IgD-negative memory B cell (primary cell): ENCODE results near the gene MYO10. TPM values are rescaled to one million over a fixed set of nuclear protein-coding genes. Genes with fewer than 3 reads are reported as not detected.
"Not testable (repeated sequence)": the region's sequence is repeated elsewhere in the genome, so short reads cannot be mapped to it uniquely, and the experiment has no call there.

Experiments
- H3K27ac Mint-ChIP-seq, 3 donors: one replicate each; pipeline ENCODE4 v1.8.0; 2020 to 2022; ENCODE audit warnings: mild to moderate bottlenecking in 3 of 3, mixed read lengths in 3 of 3, moderate library complexity in 1 of 3
- H3K27me3 Mint-ChIP-seq: one replicate; pipeline ENCODE4 v1.8.0; 2021; ENCODE audit warnings: mixed read lengths
- H3K36me3 Mint-ChIP-seq: one replicate; pipeline ENCODE4 v1.8.0; 2020; ENCODE audit warnings: mild to moderate bottlenecking, mixed read lengths
- H3K4me1 Mint-ChIP-seq, 3 donors: one replicate each; pipeline ENCODE4 v1.8.0; 2020 to 2022; ENCODE audit warnings: mixed read lengths in 3 of 3, mild to moderate bottlenecking in 1 of 3
- H3K4me3 Mint-ChIP-seq, 4 donors: one replicate each; pipeline ENCODE4 v1.8.0; 2020 to 2022; ENCODE audit warnings: mild to moderate bottlenecking in 4 of 4, mixed read lengths in 4 of 4, moderate library complexity in 3 of 4
- H3K9me3 Mint-ChIP-seq, 3 donors: one replicate each; pipeline ENCODE4 v1.8.0; 2020 to 2021; ENCODE audit warnings: mixed read lengths in 3 of 3, mild to moderate bottlenecking in 1 of 3
- polyA plus RNA-seq: library from polyadenylated mRNA; unstranded; fragments of 300-500 nt; fragmentation: Illumina TruSeq; gene quantifications from one replicate; pipeline ENCODE4 v1.2.3, GENCODE V29; 2021

MYO10 gene
- polyA plus RNA-seq, 1 donor from 2014 or later = not detected

- H3K4me3 Mint-ChIP-seq = no peak overlapping the region
- peaks cover 7% of the 10 kb centered on the region for H3K27me3 Mint-ChIP-seq
- H3K4me1 Mint-ChIP-seq = no peaks in the 10 kb centered on the region
- H3K36me3 Mint-ChIP-seq = no peaks in the 10 kb centered on the region
- H3K9me3 Mint-ChIP-seq = no peaks in the 10 kb centered on the region
- H3K27ac Mint-ChIP-seq = no peak overlapping the region
Measured at GRCh38 chr5:16777432-16777831, 158.7 kb downstream of the MYO10 start.

- H3K27ac Mint-ChIP-seq = no peak overlapping the region
- H3K27me3 Mint-ChIP-seq = peaks cover 6% of the 10 kb centered on the region
- H3K4me1 Mint-ChIP-seq = no peaks in the 10 kb centered on the region
- no peak overlapping the region for H3K4me3 Mint-ChIP-seq
- H3K9me3 Mint-ChIP-seq = no peaks in the 10 kb centered on the region
- H3K36me3 Mint-ChIP-seq = no peaks in the 10 kb centered on the region
Measured at GRCh38 chr5:16776611-16777251, 159.4 kb downstream of the MYO10 start.

- H3K9me3 Mint-ChIP-seq = no peaks in the 10 kb centered on the region
- H3K27ac Mint-ChIP-seq = no peak overlapping the region
- H3K4me1 Mint-ChIP-seq = no peaks in the 10 kb centered on the region
- no peak overlapping the region for H3K4me3 Mint-ChIP-seq
- no peaks in the 10 kb centered on the region for H3K36me3 Mint-ChIP-seq
- H3K27me3 Mint-ChIP-seq = no peaks in the 10 kb centered on the region
Measured at GRCh38 chr5:16774806-16775205, 161.3 kb downstream of the MYO10 start.

- no peak overlapping the region for H3K27ac Mint-ChIP-seq
- no peaks in the 10 kb centered on the region for H3K9me3 Mint-ChIP-seq
- no peaks in the 10 kb centered on the region for H3K36me3 Mint-ChIP-seq
- no peaks in the 10 kb centered on the region for H3K4me1 Mint-ChIP-seq
- H3K27me3 Mint-ChIP-seq = no peaks in the 10 kb centered on the region
- H3K4me3 Mint-ChIP-seq = no peak overlapping the region
Measured at GRCh38 chr5:16773991-16774390, 162.1 kb downstream of the MYO10 start.

GRCh38 chr5:16772556-16772955 is 163.5 kb downstream of the MYO10 start:
- Mint-ChIP-seq H3K27ac (no peak overlapping the region), H3K4me3 (no peak overlapping the region), H3K4me1 (no peaks in the 10 kb centered on the region), H3K36me3 (no peaks in the 10 kb centered on the region), H3K27me3 (no peaks in the 10 kb centered on the region), H3K9me3 (no peaks in the 10 kb centered on the region)

- H3K4me3 Mint-ChIP-seq = no peak overlapping the region
- no peaks in the 10 kb centered on the region for H3K9me3 Mint-ChIP-seq
- no peaks in the 10 kb centered on the region for H3K4me1 Mint-ChIP-seq
- H3K27ac Mint-ChIP-seq = no peak overlapping the region
- H3K36me3 Mint-ChIP-seq = no peaks in the 10 kb centered on the region
- no peaks in the 10 kb centered on the region for H3K27me3 Mint-ChIP-seq
Measured at GRCh38 chr5:16768184-16768583, 167.9 kb downstream of the MYO10 start.

GRCh38 chr5:16763211-16763610 is 172.9 kb downstream of the MYO10 start:
- no peaks in the 10 kb centered on the region for H3K9me3 Mint-ChIP-seq
- H3K27ac Mint-ChIP-seq = no peak overlapping the region
- H3K4me3 Mint-ChIP-seq = no peak overlapping the region
- H3K4me1 Mint-ChIP-seq = peaks cover 0 to 4% (median 3%) of the 10 kb centered on the region in 3 donors
- H3K27me3 Mint-ChIP-seq = no peaks in the 10 kb centered on the region
- H3K36me3 Mint-ChIP-seq = no peaks in the 10 kb centered on the region

- H3K4me1 Mint-ChIP-seq = peaks cover 2 to 4% (median 3%) of the 10 kb centered on the region in 3 donors
- H3K4me3 Mint-ChIP-seq = no peak overlapping the region
- no peaks in the 10 kb centered on the region for H3K9me3 Mint-ChIP-seq
- no peak overlapping the region for H3K27ac Mint-ChIP-seq
- no peaks in the 10 kb centered on the region for H3K36me3 Mint-ChIP-seq
- no peaks in the 10 kb centered on the region for H3K27me3 Mint-ChIP-seq
Measured at GRCh38 chr5:16759147-16759773, 176.8 kb downstream of the MYO10 start.

GRCh38 chr5:16757989-16758501 is 178.0 kb downstream of the MYO10 start:
- no peak overlapping the region for H3K4me3 Mint-ChIP-seq
- no peaks in the 10 kb centered on the region for H3K27me3 Mint-ChIP-seq
- no peaks in the 10 kb centered on the region for H3K36me3 Mint-ChIP-seq
- no peak overlapping the region for H3K27ac Mint-ChIP-seq
- peaks cover 2 to 4% (median 3%) of the 10 kb centered on the region in 3 donors for H3K4me1 Mint-ChIP-seq
- no peaks in the 10 kb centered on the region for H3K9me3 Mint-ChIP-seq

GRCh38 chr5:16757577-16757976 is 178.5 kb downstream of the MYO10 start:
- not testable (repeated sequence) for H3K27ac Mint-ChIP-seq, H3K36me3 Mint-ChIP-seq, H3K27me3 Mint-ChIP-seq, H3K4me1 Mint-ChIP-seq, H3K4me3 Mint-ChIP-seq, H3K9me3 Mint-ChIP-seq

GRCh38 chr5:16757146-16757545 is 178.9 kb downstream of the MYO10 start:
- no peak overlapping the region for H3K27ac Mint-ChIP-seq
- peaks cover 2 to 4% (median 3%) of the 10 kb centered on the region in 3 donors for H3K4me1 Mint-ChIP-seq
- H3K9me3 Mint-ChIP-seq = no peaks in the 10 kb centered on the region
- no peaks in the 10 kb centered on the region for H3K27me3 Mint-ChIP-seq
- no peaks in the 10 kb centered on the region for H3K36me3 Mint-ChIP-seq
- H3K4me3 Mint-ChIP-seq = no peak overlapping the region

- H3K36me3 Mint-ChIP-seq = no peaks in the 10 kb centered on the region
- no peaks in the 10 kb centered on the region for H3K9me3 Mint-ChIP-seq
- no peaks in the 10 kb centered on the region for H3K27me3 Mint-ChIP-seq
- H3K27ac Mint-ChIP-seq = no peak overlapping the region
- no peak overlapping the region for H3K4me3 Mint-ChIP-seq
- peaks cover 2 to 4% (median 3%) of the 10 kb centered on the region in 3 donors for H3K4me1 Mint-ChIP-seq
Measured at GRCh38 chr5:16756692-16757091, 179.4 kb downstream of the MYO10 start.

GRCh38 chr5:16755641-16756040 is 180.4 kb downstream of the MYO10 start:
- Mint-ChIP-seq H3K36me3 (no peaks in the 10 kb centered on the region), H3K9me3 (no peaks in the 10 kb centered on the region), H3K4me1 (peaks cover 2 to 4% (median 3%) of the 10 kb centered on the region in 3 donors), H3K27ac (no peak overlapping the region), H3K4me3 (no peak overlapping the region), H3K27me3 (no peaks in the 10 kb centered on the region)

- no peaks in the 10 kb centered on the region for H3K36me3 Mint-ChIP-seq
- no peaks in the 10 kb centered on the region for H3K9me3 Mint-ChIP-seq
Measured at GRCh38 chr5:16754601-16755000, 181.5 kb downstream of the MYO10 start.

GRCh38 chr5:16754086-16754485 is 182.0 kb downstream of the MYO10 start:
- Mint-ChIP-seq H3K27ac (no peak overlapping the region), H3K27me3 (no peaks in the 10 kb centered on the region), H3K36me3 (no peaks in the 10 kb centered on the region), H3K9me3 (no peaks in the 10 kb centered on the region), H3K4me1 (peaks cover 0 to 2% (median 0%) of the 10 kb centered on the region in 3 donors), H3K4me3 (no peak overlapping the region)

More at GRCh38 chr5:16754601-16755000, 181.5 kb downstream of the MYO10 start:
- H3K27ac Mint-ChIP-seq = no peak overlapping the region
- H3K4me3 Mint-ChIP-seq = no peak overlapping the region
- H3K4me1 Mint-ChIP-seq = peaks cover 2 to 4% (median 3%) of the 10 kb centered on the region in 3 donors
- H3K27me3 Mint-ChIP-seq = no peaks in the 10 kb centered on the region

- Mint-ChIP-seq H3K36me3 (no peaks in the 10 kb centered on the region), H3K27me3 (peaks cover 2% of the 10 kb centered on the region), H3K27ac (no peak overlapping the region), H3K4me3 (no peak overlapping the region), H3K9me3 (no peaks in the 10 kb centered on the region), H3K4me1 (no peaks in the 10 kb centered on the region)
Measured at GRCh38 chr5:16750445-16750844, 185.6 kb downstream of the MYO10 start.
